ENCODE measurements around the gene APBB1IP. TPM values are rescaled to one million over a fixed set of nuclear protein-coding genes. Genes with fewer than 3 reads are reported as not detected.
"Not testable (repeated sequence)": the region's sequence is repeated elsewhere in the genome, so short reads cannot be mapped to it uniquely, and the experiment has no call there.

APBB1IP gene
- total and polyA plus RNA-seq, 9 of the 15 experiments (the other 6 are each of a cell fraction or from before 2014, with no cell fraction given) = 0.03 to 0.11 (median 0.06) TPM; not detected in 4

- TF ChIP-seq TSHZ1 (CRISPR knock-in tag; IDR thresholded peaks at IDR 0.05) (no peak), CBFA2T2 (conservative IDR thresholded peaks at IDR 0.05) (no peak)
These were observed 35.9 kb downstream of the APBB1IP start (continued) for GRCh38 chr10:26474026-26474425.

- intact Hi-C loops (cut with micrococcal nuclease); H3K27ac ChIP-seq (ENCODE audit: extremely low read depth, low read depth, low read length); DNase-seq (ENCODE audit: extremely low read depth in 1 of 4, low spot score in 3 of 4); H3K4me1 ChIP-seq (replicated peaks in 1 of 2; ENCODE audit: control insufficient read depth in 2 of 2, insufficient read depth in 2 of 2, low read length in 2 of 2); H3K4me3 ChIP-seq; H3K36me3 ChIP-seq (ENCODE audit: control insufficient read depth, insufficient read depth, low read length); CTCF ChIA-PET (ENCODE audit: low intra/inter-chr PET ratio); H3K27me3 ChIP-seq (ENCODE audit: control insufficient read depth in 2 of 2, insufficient read depth in 2 of 2, low read length in 2 of 2); H2AFZ ChIP-seq (ENCODE audit: low read depth, low read length); H3K79me2 ChIP-seq (ENCODE audit: control insufficient read depth, insufficient read depth, low read length); H3K9me3 ChIP-seq (replicated peaks; ENCODE audit: control insufficient read depth, insufficient read depth, low read depth, low read length); H3K9ac ChIP-seq (ENCODE audit: insufficient read depth in 1 of 2, low read depth in 2 of 2, low read length in 2 of 2); ATAC-seq; H3K4me2 ChIP-seq (ENCODE audit: insufficient read depth, low read length); in situ Hi-C loops (cut with MboI); BruUV-seq (replicated peaks); FAIRE-seq; H4K20me1 ChIP-seq (replicated peaks; ENCODE audit: control insufficient read depth, insufficient read depth, low read length); H3K9me1 ChIP-seq (ENCODE audit: control insufficient read depth, insufficient read depth, low read length): not testable (repeated sequence)
- POLR2A ChIA-PET = interaction anchor here (0.6 kb wide), 1 partner anchor 1213 kb away, joined by 3 read pairs; no protein-coding TSS in a partner anchor
- WGBS (ENCODE audit: insufficient coverage, low coverage, missing lambda C conversion rate) = 2% methylated on average over 7 of the region's 8 CpGs
These were observed 36.7 kb downstream of the APBB1IP start for GRCh38 chr10:26474845-26475244.

Data from K562 (cell line).